ENCODE data around the gene COG2.
"Not testable (repeated sequence)": the region's sequence is repeated elsewhere in the genome, so short reads cannot be mapped to it uniquely, and the experiment has no call there.

The COG2 gene

DNA sequence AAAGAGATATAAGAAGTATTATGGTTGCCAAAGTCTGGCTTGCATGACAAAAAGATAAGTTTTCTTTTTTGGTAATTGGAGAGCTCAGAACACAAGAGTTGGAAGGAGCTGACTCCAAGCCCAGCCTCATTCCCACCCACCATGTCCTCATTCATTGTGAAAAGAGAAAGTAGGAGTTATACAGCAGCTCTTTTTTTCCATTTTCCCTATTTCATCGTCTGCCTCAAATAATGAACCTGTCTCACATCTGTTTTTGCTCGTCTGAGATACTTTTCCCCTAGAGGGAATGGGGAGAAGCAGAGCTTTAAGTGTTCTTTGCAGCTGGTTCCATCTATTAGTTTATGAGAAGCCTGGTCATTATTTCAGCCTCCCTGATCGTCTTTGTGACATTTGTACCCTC lies 36.9 kb downstream of the COG2 start:
- DNase-seq: no peak

DNA sequence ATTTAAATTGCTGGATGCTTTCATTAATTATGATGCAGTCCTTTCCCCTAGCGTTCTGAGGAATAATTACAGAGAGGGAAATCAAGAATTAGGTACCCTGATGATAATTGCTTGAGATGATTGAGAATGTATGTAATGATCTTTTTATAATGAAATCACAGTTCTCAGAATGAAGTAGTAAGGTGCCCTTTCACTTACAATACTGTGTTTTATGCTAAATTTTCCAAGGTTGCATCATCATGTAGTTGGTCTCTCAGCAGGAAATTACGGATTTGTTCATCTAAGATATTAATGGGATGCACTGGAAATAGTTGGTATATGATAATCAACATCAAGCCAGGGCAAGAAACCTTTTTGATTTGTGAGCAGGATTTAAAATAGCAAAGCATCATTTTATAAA lies 37.5 kb downstream of the COG2 start:
- DNase-seq: no peak

DNA sequence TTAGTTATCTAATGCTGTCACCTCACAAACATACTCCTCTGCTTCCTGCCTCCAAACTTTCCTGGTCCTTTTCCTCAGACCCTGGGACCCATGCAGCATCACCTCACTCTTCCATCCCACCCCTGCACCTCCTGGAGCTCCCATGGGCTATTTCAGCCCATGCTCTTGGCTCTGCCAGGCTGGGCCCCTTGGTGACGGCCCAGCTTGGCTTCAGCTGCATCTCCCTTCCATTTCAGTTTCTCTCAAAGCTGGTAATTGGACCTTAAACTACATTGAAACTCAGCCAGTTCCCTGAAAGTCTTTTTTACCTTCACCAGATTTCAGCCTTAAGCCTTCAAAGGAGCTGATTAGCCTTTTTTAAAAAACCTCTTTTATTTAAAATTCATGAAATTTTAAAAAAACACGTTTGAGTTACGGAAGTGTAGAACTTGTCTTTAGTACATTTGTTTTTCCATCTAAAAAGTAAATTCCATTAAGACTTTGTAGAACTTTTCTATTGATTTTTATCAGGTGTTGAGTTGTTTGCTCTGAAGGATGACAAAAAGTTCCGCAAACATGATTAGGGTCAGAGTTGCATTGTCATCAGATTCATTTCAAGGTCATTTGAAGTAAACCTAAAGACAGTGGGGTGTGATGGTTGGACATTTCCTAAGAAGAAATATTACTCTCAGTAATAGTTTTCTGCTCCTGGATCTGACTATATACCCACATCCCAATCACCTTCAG lies 38.2 kb downstream of the COG2 start:
- DNase-seq: no peak

DNA sequence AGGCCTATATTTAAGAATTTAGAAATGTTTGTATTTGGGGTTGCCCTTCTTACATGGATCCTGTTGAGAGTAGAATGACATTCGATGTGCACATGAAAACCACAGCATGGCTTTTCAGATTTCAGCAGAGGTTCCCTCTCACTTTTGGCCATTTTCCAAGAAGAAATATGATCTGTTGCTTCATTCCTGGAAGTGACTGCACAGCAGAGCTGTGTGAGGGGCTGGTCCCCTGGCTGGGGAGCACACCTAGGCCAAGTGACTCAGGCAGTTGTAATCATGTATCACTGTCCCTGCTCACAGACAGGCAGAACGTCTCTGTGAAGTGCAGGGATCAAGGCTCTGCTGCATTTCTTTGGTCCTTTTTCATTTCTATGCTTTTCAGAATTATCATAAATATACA lies 39.3 kb downstream of the COG2 start:
- DNase-seq: peak in 1 of 2 donors; percentile 32

DNA sequence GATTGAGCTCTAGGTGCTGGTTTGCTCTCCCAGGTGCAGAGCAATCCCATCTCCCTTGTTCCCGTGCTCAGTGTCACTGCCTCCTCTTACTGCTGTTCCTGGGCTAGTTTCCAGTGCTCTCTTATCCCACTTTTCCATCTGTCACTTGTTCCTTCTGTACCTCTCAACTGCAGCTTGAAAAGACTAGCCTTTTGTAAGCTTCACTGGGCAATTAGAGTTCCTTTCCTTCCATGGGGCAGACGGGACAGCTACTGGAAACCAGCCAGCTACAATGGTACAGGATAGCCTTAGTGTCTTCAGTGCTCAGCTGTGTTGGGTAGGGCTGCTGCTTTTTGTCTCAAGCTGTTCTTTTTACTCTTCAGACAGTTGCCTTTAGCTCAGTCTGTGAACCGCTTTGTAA lies 40.0 kb downstream of the COG2 start:
- DNase-seq: no peak

DNA sequence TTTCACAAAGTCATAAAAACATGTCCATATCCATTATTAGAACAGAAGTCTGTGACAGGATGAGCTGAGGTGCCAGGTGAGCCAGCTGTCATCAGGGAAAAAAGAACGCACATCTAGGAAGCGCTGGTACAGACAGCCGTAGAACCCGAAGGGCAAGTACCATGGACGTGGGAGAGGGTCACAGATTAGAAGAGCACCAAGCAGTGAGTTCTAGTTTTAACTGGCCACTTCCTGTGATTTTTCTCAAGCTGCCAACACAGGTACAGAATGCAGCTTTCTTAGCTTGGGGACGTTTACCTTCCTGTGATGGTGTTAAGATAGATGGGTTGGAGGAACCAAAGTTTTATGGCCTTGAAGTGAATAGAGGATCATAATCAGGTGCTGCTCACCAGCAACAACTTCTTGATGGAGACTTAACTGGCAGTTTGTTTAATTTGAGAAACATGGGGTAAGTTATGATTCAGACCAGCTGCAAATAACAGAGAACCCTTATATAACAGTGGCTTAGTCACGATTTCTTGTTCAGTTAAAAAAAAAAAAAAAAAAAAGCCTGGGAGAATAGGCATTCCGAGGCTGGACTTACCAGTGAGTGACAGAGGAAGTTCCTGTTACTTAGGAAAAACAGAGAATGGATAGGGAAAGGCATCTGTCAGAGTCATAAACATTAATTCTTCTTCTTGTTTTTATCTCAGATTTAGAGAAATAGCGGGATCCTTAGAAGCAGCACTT lies 40.8 kb downstream of the COG2 start:
- no peak for DNase-seq

DNA sequence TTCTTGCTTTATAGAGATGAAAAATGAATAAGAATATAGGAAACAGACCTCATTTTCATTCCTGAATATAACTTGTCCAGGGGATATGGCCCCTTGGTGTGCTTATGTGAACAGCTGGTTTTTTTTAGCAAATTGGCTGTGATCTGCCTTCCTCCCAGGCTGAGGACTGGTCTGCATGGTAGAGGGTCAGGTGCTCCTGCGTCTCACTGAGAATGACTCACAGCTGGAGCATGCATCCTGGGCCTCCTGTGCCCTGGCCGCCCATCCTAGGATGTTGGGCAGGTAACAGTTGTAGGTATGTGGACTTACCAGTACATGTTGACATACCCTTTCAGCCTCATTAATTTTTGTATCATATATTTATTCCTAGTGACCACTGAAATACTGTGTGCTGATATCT lies 41.9 kb downstream of the COG2 start:
- DNase-seq: no peak

DNA sequence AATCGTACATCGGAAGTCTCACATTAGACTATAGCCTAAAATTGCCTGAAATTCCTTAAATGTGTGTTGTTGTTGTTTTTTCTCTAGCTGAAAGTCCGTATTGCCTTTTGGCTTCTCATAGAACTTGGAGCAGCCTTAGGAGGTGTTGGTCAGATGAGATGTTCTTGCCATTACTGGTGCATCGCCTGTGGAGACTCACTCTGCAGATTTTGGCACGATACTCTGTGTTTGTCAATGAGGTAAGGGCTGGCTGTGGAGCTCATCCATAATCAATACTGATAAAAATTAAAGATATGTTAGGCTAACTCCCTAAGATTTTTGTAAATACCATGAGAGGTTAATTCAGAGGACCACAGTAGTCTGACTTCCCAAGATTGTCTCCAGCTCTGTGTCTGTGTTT lies 42.7 kb downstream of the COG2 start:
- DNase-seq: no peak

DNA sequence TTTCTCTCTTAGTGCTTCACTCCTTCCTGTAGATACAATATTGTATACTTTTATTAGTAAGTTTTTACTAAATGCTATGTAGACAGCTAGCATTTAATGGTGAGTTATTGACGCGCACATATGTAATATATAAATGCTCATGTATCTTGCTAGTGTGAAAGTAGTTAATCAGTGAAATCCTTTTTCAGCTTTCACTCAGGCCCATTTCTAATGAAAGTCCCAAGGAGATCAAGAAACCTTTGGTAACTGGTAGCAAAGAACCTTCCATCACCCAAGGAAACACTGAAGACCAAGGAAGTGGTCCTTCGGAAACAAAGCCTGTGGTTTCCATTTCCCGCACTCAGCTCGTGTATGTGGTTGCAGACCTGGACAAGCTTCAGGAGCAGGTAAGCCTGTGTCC lies 44.5 kb downstream of the COG2 start:
- DNase-seq: no peak

DNA sequence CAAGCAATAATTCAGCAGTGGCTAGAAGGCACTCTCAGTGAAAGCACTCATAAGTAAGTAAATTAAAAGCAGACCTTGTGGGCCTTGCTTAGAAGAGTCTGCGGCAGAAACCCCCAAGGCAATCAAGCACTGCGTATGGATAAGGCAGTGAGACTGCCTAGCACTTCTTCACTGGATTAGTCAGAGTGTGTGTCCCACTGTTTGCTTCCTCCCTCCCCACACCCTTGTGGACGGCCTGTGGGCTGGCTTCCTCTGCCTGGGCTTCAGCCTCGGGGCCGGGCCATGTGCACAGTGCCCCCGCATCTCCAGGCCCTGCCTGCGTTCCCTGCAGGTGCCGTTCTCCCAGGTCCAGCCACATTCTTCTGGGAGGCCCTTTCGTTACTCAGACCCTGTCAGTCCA lies 47.8 kb downstream of the COG2 start:
- DNase-seq: no peak

DNA sequence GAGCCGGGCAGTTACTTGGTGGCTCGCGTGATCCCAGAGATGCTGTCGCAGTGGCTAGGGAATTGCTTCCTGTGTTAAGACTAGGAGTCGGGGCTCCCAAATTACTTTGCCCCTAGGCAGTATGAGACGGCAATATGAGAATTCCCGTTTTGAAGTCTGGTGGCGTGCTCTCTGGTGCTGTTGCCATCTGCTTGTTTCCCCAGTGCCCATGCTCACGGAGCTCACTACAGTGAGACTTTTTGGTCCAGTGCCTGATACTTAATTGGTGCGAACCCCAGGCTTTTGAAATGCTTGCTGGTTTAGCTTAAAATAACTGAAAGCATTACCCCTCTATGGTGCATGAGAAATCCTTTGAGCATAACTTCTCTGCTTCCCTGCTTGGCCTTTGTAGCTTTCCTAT lies 49.3 kb downstream of the COG2 start:
- DNase-seq: no peak

DNA sequence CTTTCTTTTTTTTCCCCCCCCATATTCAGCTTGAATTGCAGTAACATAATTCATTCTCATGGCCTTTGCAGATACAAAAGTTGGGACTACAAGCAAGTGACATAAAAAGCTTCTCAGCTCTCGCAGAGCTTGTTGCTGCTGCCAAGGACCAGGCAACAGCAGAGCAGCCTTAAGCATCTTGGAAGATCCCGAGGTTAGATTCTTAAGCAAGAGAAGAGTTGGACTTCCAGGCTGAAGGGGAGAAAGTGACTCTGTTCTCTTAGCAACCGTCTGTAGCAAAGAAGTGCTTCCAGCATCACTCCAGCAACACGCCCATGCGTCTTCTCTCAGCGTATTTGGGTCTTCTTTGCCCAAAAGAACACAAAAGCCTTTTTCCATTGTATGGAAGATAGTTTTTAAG lies 50.9 kb downstream of the COG2 start:
- DNase-seq: no peak

DNA sequence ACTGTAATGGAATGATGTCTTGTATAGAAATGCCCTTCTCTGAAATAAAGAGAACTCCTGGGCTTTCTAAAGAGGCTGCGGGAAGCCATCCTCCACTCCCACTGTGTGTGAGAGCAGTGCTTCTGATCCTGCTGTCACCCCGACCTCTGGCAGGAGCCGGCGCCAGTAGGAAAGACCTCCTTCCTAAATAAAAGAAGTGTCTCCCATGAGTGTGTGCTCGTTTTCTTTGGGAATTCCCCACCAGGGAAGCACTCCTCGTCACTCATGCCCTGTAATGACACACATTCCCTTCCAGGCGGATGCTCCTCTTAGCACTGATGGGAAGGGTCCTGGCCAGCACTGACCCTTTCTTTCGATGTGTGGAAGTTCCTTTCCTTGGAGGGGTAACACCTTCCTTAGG lies 51.5 kb downstream of the COG2 start:
- DNase-seq: no peak

DNA sequence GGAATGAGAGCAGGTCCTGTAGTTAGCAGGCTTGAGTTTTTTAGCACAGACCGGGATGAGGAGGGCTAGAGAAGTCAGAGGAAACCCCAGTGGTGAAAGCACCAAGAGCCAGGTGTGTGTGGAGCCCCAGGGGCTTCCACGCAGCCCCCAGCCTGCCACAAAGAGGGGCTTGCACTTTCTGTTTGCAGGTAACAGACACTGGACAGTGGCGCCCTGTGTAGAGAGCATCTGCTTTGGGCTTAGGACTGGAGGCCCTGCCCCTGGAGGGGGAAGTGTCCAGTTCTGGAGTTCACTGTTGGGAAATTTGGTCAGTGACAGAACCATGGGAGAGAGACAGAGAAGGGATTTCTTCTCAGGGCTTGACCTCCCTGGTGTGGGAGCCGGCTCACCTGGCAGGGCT lies 52.2 kb downstream of the COG2 start:
- no peak for DNase-seq

DNA sequence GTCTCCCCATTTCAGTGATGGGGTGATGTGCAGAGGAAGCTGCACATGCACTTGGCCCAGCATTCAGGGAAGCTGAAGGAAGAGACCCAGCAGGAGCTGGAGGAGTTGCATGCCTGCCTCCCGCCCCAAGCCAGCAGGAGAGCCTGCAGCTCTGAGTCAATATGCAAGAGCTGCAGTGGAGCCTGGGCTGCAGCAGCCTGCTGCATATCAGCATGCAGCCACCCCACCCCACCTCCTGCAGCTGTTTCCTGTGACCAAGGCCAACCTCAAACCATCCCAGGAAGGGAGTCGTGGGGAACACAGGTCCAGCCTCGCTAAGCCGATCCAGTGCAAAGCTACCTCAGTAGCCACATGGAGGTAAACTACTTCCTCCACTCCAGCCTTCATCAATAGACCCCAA lies 52.7 kb downstream of the COG2 start:
- no peak for DNase-seq

DNA sequence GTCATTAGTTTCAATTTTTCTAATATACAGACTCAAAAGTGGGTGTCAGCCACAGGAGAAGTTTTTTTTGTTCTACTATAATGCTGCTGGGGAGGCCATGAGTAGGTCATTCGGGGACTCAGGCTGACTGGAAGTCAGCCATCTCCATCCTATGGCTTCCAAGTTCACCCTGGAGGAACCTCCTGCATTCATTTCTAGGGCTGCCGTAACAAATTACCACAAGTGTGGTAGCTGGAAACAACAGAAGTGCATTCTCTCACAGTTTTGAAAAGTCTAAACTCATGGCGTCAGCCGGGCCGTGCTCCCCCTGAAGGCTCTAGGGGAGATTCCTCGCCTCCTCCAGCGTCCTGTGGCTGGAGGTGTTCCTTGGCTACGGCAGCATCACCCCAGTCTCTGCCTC lies 53.9 kb downstream of the COG2 start:
- DNase-seq: no peak

DNA sequence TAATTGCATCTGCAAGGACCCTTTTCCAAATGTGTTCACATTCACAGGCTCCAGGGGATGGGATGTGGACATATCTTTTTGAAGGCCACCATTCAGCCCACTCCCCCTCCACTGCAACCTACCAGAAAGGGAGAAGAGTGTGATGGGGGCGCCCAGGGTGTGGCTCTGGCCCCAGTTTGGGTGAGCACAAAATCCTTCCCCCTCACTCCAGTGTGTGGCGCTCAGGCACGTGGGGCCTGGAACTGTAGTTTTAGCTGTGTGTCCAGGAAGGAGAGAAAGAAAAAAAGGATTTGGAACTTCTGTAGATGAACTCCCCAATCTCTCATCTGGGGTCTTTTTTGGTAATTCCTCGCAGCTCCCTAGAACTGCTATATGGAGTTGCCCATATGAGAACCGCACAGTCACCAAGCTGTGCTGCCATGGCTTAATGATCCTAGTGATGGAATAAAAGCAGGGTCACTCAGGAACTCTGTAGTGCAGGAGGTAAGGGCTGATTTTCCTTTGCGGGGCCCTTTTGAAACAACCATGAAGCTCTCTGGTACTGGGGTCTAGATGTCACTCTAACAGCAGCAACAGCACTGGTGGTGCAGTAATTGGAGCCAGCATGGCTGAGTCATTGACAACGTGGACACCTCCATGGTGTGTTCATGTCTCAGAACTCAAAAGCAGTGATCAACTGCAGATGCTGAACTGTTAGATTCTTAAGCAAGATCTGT lies 54.6 kb downstream of the COG2 start:
- no peak for DNase-seq

DNA sequence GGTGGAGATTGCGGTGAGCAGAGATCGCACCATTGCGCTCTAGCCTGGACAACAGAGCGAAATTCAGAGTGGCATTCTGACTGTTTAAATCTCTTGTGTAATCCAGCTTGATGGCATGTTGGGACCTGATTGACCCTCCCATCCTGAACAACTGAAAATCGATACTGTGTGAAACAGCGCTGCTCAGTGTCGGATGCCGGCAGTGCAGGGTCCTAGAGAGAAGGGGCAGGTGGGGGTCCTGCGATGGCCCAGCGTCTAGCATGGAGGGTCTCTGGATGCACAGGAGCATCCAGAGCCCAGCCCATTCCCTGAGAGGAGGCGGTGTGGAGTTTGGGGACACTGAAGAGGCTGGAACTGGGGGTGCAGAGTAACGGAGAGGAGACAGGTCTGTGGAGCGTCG lies 55.8 kb downstream of the COG2 start:
- DNase-seq: no peak

DNA sequence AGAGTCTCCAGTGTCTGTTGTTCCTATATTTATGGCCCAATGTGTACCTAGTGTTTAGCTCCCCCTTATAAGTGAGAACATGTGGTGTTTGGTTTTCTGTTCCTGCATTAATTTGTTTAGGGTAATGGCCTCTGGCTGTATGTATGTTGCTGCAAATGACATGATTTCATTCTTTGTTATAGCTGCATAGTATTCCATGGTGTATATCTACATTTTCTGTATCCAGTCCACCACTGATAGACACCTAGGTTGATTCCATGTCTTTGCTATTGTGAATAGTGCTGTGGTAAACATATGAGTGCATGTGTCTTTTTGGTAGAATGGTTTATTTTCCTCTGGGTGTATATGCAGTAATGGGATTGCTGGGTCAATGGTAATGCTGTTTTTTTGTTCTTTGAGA lies 56.7 kb downstream of the COG2 start:
- DNase-seq: not testable (repeated sequence)

DNA sequence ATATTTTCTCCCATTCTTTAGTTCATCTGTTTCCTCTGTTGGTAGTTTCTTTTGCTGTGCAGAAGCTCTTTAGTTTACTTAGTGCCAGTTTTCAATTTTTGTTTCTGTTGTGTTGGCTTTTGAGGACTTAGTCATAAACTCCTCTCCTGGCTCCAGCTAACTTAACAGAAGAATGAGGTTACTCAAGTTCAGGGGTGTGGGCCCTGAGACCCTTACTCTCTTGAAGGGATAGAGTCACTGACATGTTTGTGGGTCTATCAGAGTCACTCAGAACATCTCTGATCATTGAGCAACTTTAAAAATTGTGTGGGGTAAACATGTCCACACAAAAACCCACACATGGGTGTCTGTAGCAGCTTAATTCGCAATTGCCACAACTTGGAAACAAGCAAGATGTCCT lies 57.4 kb downstream of the COG2 start:
- no peak for DNase-seq

DNA sequence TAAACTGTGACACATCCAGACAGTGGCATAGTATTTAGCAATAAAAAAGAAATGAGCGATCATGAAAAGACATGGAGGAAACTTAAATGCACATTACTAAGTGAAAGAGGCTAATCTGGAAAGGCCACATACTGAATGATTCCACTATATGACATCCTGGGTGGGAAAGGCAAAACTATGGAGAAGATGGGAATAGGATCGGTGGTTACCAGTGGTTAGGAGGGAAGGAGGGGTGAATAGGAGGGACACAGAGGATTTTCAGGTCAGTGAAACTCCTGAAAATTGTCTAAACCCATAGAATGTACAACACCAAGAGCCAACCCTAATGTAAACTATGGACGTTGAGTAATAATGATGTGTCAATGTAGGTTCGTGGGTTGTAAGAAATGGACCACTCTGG lies 57.9 kb downstream of the COG2 start:
- DNase-seq: no peak

DNA sequence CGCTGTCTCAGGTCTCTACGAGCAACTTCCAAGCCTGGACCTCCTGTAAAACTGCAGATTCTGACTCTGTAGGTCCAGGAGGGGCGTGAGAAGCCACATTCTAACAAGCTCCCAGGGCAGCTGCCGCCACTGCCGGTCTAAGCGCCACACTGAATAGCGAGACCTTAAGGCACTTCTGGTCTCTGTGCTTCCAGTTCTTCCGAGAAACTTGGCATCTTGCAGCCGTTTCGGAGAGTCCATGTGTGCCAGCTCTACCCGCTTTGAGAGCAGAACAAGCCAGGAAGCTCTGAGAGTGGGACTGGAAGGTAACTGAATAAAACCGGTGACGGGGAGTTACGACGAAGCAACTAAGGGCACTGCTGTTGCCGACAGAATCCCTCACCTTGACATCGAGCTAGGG lies 59.2 kb downstream of the COG2 start:
- DNase-seq: no peak

DNA sequence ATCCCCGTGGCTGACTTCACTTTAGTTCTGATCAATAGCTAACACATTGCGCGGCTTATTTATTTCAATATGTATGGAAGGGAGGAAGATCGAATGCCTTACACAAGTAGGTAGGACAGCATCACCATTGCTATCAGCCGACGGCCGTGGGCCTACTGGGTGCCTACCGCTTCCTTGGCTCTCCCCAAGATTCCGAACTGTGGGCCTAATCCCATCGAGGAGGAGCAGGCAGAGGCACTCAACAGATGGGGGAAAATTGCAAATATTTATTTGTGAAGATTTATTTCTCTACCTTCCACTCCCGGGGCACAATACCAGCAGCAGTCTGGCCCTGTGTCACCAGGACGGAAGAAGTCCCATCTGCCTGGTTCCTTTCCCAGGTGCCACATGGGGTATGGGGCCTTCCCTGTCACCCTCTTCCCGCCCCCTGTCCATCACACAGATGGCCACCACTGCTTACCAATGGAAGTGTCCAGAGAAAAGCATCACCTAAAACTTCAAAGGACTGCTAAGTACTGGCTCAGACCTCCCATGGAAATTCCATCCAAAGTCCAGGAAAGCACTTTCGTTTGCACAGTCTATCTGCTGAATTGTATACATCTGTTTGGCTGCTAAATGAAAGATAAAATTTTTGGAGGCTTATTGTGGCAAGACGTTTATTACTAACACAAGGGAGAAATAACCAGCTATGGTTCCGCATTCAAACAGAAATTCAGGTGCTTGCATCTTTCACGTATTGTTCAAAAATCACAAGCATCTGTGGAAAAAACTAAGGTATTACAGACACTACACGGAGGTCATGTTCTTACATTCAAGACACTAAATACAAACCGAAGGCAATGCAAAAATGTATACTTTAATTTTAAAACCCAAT lies 59.9 kb downstream of the COG2 start:
- DNase-seq: no peak
